GM19238 (cell line): Measurements from ENCODE around the gene CACNA2D1.

ENCODE experiments used
- DNase-seq: peaks from one replicate; pipeline ENCODE4 v3.0.0; 2011; ENCODE audit warnings: low spot score; ENCODE audit not compliant: insufficient read length

The CACNA2D1 gene

DNA sequence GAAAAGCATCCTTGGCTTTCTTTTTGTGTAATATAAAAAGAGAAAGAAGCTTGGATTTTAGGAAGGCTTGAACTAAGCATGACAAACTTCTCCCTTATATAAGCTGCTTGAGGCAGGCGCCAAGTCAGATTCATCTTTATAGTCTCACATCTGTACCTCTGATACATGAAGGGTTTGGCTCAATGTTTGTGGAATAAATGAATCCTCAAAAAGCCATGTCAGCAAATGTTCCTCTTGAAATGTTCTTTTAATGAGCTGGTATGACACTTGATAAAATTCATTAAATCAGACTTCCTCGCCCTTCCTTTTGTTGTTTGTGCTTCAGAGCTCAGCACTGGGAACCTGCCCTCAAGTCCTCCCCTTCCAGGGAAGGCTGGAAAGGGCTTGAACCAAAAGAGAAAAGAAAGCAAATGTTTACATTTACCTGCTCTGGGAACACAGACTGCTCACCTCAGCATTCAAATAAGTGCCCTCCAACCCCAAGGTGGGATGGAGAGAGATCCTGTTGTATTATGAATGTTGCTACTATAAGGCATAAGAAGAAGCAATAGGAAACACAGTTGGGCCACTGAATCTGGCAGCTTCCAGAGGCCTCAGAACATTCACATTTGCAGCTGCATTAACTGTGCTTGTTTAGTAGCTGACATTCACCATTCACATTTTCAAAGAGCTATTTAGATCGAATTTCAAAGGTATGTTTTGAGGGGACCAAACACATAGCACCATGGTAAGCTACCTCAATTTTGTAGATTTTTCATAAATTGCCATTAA lies 212.6 kb downstream of the CACNA2D1 start:
- DNase-seq: no peak

DNA sequence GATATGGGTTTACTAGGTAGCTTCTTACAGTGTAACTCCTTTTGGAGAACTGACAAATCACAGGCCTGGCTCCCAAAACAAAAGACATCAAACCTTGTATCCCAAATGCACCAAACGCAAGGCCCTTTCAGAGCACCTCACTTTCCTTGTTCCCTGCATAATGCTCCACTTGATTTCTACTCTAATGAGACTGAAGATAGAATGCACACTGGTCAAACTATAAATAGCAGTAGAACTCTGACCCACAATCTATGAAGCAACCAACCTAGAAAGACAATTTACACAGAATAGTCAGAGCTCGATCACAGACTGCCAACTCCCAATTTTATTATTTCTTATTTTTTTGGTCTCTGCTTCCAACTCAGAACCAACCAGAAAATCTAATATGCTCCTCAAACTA lies 214.4 kb downstream of the CACNA2D1 start:
- DNase-seq: no peak

DNA sequence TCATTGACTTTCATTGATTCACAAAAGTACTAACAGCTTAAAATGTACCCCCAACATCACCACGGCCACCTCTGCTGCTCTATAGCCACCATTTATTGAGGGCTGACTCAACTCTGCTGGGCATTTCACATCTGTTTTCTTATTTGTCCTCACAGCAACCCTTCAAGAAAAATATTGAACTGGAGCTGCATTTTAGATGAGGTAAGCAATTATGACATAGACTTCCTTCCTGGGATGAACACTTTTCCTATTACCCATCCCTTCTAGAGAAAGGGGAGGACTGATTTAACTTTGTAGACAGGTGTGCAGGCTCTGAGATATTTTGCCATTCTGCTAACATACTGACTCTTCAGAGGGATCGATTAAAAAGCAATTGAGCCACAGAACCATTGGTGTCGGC lies 217.4 kb downstream of the CACNA2D1 start:
- no peak for DNase-seq

DNA sequence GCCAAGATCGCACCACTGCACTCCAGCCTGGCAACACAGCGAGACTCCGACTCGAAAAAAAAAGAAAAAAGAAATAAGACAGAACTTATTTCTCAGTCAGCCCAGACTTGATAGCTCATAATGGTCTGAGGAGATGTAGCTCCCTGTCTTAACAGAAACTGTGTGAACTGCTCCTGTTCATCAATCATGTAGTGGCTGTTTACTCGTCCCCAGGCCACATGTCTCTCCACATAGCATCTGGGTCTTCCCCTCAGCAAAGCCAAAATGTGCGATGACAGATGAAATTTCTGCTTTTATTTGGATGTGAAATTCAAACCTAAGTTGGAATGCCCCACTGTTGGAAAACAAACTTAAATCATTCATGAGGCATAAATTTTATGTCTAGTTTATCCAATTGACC lies 219.0 kb downstream of the CACNA2D1 start:
- DNase-seq: no peak

DNA sequence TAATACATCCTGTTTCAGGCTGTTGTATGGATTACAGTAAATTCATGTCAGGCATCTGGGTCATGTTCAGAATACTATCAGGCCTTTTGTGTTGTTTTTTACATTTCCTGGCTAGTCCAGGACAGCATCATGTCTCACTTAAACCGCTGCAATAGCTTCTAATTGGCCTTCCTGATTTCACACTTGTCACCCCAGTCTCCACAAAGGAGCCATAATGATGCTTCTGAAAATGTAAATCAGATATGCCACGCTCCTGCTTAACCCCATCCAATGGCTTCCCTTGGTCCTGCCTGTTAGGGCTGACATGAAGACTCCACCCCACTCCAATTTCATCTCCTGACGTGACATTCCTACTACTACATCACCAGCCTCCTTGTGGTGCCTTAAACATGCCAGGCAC lies 220.0 kb downstream of the CACNA2D1 start:
- DNase-seq: no peak

DNA sequence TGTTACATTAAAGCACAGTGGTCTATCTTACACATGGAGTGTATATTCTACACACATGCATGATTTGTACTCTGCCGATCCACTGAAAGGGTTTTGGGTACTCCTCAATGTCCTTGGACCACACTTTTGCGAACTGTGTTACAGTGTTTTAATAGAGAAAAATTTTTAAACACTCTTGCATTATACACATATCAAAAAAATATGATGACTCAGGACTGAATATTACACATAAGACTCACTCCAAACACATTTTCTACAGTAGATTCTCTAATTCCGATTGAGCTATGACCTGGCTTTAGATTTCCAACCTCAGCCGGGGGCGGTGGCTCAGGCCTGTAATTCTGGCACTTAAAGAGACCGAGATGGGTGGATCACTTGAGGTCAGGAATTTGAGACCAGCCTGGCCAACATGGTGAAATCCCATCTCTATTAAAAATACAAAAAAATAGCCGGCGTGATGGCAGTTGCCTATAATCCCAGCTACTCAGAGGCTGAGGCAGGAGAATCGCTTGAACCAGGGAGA lies 222.4 kb downstream of the CACNA2D1 start:
- DNase-seq: no peak

DNA sequence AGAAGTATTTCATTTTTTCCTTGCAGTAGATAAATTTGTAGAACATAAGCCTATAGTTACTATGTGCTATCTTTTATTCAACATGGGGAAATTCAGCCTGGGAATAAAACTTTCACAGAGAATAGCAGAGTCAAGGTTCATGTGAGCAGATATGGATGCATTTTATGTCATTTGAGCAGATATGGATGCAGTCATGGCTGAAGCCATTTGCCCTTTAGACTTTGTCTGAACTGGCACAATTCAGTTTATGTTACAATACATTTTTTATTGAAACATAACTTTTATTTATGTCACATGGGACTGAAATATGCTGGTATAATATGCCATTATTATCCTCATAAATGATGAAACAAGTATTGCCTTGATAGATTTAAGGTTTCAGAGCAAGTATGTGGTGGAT lies 231.1 kb downstream of the CACNA2D1 start:
- no peak for DNase-seq

DNA sequence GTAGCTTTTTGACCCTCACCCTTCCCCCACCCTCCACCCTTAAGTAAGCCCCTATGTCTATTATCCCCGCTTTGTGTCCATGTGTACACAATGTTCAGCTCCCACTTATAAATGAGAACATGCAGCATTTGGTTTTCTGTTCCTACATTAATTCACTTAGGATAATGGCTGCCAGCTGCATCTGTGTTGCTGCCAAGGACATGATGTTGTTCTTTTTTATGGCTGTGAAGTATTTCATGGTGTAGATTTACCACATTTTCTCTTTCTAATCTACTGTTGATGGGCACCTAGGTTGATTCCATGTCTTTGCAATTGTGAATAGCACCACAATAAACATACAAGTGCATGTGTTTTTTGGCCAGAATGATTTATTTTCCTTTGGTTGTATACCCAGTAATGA lies 232.2 kb downstream of the CACNA2D1 start:
- no peak for DNase-seq

DNA sequence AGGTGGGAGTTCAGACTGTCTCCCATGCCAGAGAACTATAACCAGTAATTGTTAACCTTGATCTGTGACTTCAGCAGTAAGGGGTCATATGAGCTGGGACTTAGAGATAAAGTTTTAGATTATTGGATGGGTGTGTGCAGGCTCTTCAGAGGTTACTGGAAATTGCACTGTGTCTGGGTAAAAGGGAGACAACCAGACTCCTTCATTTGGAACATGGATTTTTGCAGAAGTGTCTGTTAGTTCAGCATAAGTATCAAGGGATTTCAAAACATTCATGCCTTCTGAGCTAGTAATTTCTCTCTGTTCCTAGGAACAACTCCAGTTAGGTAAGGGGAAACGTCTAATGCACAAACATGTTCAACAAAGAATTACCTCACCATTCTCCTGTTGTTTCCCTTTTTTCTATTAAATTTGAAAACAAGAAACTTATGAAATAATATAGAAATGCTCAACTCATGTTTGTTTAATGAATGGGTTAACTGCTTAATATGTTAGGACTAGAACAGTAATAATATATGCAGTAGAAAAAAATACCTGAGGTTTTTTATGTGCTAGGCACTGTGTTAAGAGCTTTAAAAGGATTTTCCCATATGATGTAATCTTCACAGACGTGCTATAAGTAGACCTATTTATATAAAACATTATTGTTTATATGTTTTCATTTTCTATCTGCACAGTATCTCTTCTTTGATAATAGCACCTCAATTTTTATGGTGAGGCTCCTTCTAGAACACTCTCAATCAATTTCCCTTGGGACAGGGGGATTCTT lies 233.0 kb downstream of the CACNA2D1 start:
- DNase-seq: no peak

DNA sequence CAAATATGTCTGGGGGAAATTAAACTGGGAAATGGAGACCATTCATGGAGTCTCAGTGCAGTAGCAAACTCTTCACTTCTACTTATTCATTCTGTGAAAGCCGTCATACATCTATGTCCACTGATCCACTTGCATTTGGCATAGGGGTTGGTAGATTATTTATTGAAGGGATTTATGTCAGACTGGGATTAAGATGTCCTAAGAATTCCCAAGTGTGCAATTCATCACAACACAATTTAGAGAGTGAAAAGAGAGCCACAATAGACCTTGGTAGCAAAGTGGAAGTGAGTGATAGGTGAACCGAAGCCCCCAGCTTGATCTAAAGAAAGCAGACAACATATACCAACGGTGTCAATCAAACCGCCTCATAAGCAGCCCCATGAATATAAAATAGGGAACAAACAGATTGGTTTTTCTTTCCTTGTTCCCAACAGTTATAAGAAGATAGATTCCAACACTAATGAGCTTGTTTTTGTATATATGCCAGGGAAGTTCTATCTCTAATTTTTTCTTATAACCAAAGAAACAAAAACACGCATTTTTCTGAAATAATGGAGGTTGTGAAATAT lies 234.3 kb downstream of the CACNA2D1 start:
- DNase-seq: no peak

DNA sequence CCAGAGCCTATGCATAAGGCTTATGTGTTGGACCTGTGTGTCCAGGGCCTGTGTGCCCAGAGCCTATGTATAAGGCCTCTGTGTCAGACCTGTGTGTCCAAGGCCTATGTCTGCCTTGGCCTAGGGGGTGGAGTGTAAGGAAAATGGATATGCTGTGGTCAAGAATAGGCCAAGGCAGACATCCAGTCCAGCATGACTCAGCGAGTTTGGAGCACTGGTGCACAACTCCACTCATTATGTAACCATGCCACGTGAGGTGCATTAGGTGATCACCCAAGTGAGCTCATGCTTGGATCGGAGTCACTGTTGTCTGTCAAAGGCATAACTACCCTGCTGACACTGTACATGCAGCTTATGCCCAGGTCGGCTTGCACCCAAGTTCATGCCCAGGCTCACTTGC lies 238.9 kb downstream of the CACNA2D1 start:
- DNase-seq: no peak

DNA sequence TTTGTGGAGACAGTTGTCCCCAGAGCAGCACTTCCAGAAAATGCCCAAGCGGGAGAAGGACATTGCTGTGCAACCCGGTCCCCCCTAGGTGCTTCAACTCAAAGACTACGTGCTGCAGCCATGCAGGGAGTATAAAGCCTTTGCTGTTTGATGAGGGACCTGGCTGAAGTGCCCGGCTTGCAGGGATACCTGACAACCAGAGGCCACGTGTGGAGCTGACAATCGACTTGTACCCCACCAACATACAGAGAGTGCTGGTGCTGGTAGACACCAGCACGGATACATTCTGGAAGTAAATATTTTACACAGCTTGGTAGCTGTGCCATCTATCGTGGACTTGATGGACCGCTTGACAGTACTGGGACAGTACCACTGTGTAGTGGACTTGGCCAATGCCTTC lies 240.6 kb downstream of the CACNA2D1 start:
- DNase-seq: no peak

DNA sequence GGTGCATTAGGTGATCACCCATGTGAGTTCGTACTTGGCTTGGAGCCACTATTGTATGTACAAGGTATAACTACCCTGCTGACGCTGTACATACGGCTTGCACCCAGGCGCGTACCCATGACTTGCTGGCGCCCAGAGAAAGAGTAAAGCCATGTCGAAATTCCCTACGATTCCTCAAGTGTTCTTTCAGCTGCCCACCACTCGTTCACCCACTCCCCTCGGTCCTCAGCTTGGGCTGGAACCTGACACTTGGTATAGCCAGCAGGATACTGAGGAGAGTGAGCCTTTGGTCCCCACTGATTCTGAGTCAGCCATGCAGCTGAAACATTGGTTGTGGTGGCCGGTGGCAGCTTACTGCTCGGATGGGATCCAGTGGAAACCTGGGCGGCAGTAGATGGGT lies 241.5 kb downstream of the CACNA2D1 start:
- no peak for DNase-seq

DNA sequence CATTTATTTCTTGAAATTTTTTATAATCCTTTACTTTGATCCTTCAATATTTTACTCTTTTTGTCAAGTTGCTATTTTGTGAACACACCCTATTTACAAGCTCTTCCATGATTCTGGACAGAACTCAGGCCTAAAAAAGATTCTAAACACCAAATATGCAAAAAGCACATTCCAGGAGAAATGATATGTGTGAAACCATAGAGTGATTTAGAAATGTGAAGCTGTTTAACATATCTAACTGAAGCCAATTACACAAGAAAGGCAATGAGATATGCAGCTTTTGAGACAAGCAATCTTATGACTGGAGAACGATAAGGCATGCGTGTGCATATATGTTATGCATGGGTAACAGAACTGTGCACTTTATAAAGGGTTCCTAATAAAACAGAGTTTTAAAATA lies 243.0 kb downstream of the CACNA2D1 start:
- DNase-seq: no peak

DNA sequence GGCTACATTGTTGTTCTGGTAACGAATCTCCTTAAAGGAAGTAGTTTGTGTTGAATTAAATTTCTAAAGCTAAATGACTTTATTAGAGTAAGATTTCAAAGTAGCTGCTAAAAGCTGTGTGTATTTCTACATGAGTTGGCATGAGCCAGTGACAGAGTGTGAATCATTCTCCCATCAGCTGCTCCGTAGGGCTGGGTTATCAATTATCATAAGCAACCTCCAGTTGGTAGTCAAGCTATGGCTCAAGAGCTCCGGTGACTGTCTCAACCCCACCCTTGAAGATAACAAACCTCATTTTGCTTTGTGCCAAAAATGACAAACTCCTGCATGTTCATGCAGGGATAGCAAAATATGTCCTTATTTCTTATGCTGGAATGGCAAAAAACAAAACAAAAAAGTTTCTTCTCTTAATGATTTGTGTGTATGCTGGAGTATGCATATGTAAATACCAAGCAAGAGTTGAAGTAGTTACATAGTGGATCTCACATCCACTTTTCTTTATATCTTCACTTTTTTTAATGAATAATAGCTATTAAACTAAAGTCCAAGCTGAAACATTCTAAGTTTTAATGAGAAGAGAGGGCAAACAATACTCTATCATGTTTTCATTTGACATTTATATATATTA lies 249.4 kb downstream of the CACNA2D1 start:
- no peak for DNase-seq

DNA sequence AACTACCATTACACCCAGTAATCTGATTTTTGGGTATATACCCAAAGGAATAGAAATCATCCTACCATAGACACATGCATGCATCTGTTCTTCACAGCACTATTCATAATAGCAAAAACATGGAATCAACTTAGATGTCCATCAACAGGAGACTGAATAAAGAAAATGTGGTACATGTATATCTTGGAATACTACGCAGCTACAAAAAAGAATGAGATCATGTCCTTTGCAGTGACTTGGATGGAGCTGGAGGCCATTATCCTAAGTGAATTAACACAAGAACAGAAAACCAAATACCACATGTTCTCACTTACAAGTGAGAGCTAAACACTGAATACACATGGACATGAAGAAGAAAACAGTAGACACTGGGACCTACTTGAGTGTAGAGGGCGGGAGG lies 254.9 kb downstream of the CACNA2D1 start:
- DNase-seq: no peak

DNA sequence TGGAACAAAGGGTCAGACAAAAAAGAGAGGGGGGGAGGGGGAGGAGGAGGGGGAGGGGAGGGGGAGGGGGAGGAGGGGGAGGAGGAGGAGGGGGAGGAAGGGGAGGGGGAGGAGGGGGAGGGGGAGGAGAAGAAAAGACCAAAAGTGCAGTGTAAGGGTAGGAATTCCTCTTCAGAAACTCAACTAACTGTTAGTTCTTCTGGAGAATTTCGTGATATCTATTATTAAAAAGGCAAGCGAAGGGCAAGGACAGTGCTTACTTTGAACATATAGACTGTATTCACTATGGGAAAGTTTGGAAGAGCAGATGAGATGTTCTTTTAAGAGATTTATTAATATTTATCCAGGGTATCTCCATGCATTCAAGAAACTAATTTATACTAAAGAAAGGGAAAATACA lies 258.1 kb downstream of the CACNA2D1 start:
- no peak for DNase-seq

DNA sequence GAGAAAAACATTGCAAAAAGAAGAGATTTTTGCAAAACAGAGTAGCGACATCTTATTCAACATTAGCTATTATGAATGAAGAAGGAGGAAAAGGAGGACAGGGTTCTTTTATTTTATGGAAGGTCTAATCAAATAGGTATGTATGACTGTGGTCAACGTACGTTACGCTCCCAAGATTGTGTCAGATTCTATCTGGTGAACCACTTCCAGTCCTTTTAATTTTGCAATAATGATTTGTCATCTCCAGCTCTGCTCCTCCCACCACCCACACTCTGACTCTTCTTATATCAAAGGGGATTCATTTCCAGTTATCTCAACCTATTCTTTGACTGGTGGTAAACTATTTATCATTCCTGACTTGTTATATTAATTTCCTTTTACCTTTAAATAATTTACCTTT lies 259.9 kb downstream of the CACNA2D1 start:
- no peak for DNase-seq

DNA sequence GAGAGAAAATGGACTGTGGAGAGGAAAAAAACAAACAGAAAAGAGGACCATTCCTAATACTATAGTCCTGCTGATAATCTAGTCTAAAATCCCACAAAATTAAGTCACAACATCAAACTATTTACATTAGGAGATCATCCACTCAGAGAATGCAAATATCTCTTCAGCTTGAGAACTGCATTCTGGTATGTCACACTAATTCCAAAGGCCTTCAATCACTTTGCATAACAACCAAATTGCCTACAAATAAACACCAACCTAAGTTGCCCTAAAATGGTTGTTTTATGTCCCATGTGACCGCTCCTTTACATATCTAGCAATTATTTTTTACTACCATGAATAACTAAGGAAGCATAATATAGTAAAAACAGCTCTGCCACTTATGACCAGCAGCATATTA lies 264.3 kb downstream of the CACNA2D1 start:
- no peak for DNase-seq

DNA sequence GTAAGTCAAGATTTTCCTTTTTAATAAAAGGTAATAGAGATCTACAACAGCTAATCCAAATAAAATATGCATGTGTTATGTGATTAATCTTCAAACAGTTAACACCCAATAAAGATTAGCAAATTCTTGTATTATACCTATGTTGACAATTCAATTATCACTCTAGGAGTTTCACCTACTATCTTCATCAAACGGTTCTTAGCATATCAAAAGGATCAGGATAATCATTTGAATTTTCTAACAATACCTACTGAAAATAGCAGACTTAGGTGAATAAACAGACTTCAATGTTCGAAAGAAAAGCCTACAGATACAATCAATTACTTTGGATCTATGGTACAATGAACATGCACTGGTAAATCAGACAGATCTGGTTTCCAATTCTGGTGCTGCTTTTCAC lies 268.3 kb downstream of the CACNA2D1 start:
- no peak for DNase-seq

DNA sequence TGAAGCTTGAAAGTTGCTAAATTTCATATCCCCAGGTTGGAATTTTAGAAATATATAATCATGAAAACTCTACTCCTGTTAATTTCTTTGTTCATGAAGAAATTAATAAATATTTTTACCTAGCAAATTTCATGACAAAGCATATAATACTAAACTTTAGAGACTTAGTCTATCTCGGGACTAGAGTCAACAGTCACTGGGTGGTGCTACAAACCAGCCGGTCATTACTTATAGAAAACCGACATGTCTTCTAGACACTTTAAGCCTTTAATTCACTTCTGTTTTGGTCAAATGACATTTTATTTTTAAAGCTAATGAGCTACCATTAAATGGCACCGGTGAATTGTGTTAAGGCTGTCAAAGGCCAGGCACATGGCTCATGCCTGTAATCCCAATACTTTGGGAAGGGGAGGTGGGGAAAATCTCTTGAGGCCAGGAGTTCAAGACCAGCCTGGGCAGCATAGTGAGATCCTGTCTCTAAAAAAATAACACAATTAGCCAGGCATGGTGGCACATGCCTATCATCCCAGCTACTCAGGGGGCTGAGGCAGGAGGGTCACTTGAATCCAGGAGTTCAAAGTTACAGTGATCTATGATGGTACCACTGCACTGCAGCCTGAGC lies 270.1 kb downstream of the CACNA2D1 start:
- no peak for DNase-seq

DNA sequence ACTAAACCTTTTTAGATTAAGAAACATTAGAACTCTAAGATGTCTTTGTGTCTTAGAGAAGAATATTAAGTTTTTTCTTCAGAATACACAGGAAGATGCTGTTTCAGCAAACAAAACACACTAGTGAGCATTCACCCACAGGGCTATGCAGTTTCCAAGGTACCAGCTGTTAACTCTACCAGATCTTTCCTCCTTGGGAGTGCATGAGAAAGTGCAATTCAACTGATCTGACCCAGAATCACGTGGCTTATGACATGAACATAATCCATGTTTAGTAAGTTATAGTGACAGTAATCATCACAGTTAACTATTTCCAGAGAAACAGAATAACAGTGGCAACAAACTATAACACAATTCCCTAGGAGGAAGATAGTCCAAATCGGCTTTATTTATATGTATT lies 270.7 kb downstream of the CACNA2D1 start:
- no peak for DNase-seq
